K562 (cell line): ENCODE data around the gene KLK7. TPM values are rescaled to one million over a fixed set of nuclear protein-coding genes. Genes with fewer than 3 reads are reported as not detected.
A peak's percentile ranks its signal among the peaks of the same experiment; 100 is the strongest.

ENCODE experiments used
- ATAC-seq: fragments of 200-7000 bp; cut with Tn5 transposase; 3 replicates; pipeline ENCODE4 v1.9.1; 2020; ENCODE audit warnings: moderate library complexity
- BruUV-seq: library from RNA; stranded (reverse); fragments of 400-500 nt; replicated peaks from 2 replicates; lab custom pipeline; 2021; lab: Mats Ljungman, UMichigan
- CTCF ChIA-PET: fragments of 300-600 bp; formaldehyde crosslinking; extraction: SDS; loops from one replicate; lab custom pipeline; 2021; ENCODE audit warnings: low intra/inter-chr PET ratio; lab: Yijun Ruan, JAX
- POLR2A ChIA-PET: fragments of 300-600, 350-650 bp; sonication (Branson Sonifier 250); formaldehyde crosslinking; extraction: SDS; loops from one replicate; lab custom pipeline; 2021; ENCODE audit warnings: antibody characterized with exemption, inconsistent platforms; lab: Yijun Ruan, JAX
- DNase-seq, 4 experiments: peaks; one replicate each; pipeline versions ENCODE4 v3.0.0 to v3.0.0-alpha.2; 2011 to 2018; ENCODE audit warnings: low spot score in 3 of 4, mixed read lengths in 3 of 4; ENCODE audit errors: extremely low read depth in 1 of 4
- FAIRE-seq: peaks from 2 replicates; lab custom pipeline; 2011; peaks lifted over from hg19 to GRCh38; lab: Jason Lieb, UNC
- H2AFZ ChIP-seq: 2 replicates; pipeline ENCODE4 v1.6.0; 2011; ENCODE audit warnings: low read depth, low read length, control low read depth, inconsistent platforms
- H3K27ac ChIP-seq: fragments of 200-600 bp; 3 replicates; pipeline ENCODE4 v1.8.0; 2011; ENCODE audit warnings: low read depth, mild to moderate bottlenecking, control low read depth, inconsistent platforms, low read length, moderate library complexity, mixed read lengths; ENCODE audit errors: extremely low read depth
- H3K27me3 ChIP-seq, 2 experiments: fragments of 300-600 bp in 1 of 2; 2 replicates in 1 of 2; 3 replicates in 1 of 2; pipeline versions ENCODE4 v1.6.0 to v1.8.0; 2011; ENCODE audit warnings: inconsistent platforms in 2 of 2, low read length in 2 of 2, mild to moderate bottlenecking in 1 of 2, mixed read lengths in 1 of 2, moderate library complexity in 1 of 2; ENCODE audit not compliant: control insufficient read depth in 2 of 2, insufficient read depth in 2 of 2
- H3K36me3 ChIP-seq: fragments of 300-600 bp; 3 replicates; pipeline ENCODE4 v1.8.0; 2011; ENCODE audit warnings: mild to moderate bottlenecking, low read length, inconsistent platforms; ENCODE audit not compliant: control insufficient read depth, insufficient read depth
- H3K4me1 ChIP-seq, 2 experiments: fragments of 200-600 bp in 1 of 2; replicated peaks in 1 of 2; 2 replicates in 1 of 2; 3 replicates in 1 of 2; pipeline versions ENCODE4 v1.5.1 to v1.8.0; 2011; ENCODE audit warnings: inconsistent platforms in 2 of 2, low read length in 2 of 2, mild to moderate bottlenecking in 1 of 2, mixed read lengths in 1 of 2, moderate library complexity in 1 of 2; ENCODE audit not compliant: control insufficient read depth in 2 of 2, insufficient read depth in 2 of 2
- H3K4me2 ChIP-seq: 2 replicates; pipeline ENCODE4 v1.6.1; 2011; ENCODE audit warnings: low read length, control low read depth, inconsistent platforms, mixed read lengths; ENCODE audit not compliant: insufficient read depth
- H3K4me3 ChIP-seq: fragments of 200-600 bp; sonication (generic), shearing (Covaris generic); 2 replicates; pipeline ENCODE4 v1.5.1; 2016; ENCODE audit warnings: control low read depth, inconsistent platforms
- H3K79me2 ChIP-seq: fragments of 200-600 bp; 3 replicates; pipeline ENCODE4 v1.8.0; 2011; ENCODE audit warnings: low read length, inconsistent platforms; ENCODE audit not compliant: control insufficient read depth, insufficient read depth
- H3K9ac ChIP-seq, 2 experiments: 2 replicates each; pipeline versions ENCODE4 v1.6.0 to v1.6.1; 2011; ENCODE audit warnings: low read depth in 2 of 2, low read length in 2 of 2, control low read depth in 1 of 2, inconsistent platforms in 1 of 2, mild to moderate bottlenecking in 1 of 2, mixed read lengths in 1 of 2; ENCODE audit not compliant: insufficient read depth in 1 of 2
- H3K9me1 ChIP-seq: one replicate; pipeline ENCODE4 v1.6.0; 2011; ENCODE audit warnings: inconsistent platforms, mild to moderate bottlenecking, low read length, moderate library complexity; ENCODE audit not compliant: control insufficient read depth, insufficient read depth
- H3K9me3 ChIP-seq: replicated peaks from 2 replicates; pipeline ENCODE4 v1.5.1; 2011; ENCODE audit warnings: low read depth, low read length, inconsistent platforms; ENCODE audit not compliant: control insufficient read depth, insufficient read depth
- H4K20me1 ChIP-seq: replicated peaks from 2 replicates; pipeline ENCODE4 v1.6.1; 2011; ENCODE audit warnings: low read length, inconsistent platforms, mixed read lengths; ENCODE audit not compliant: control insufficient read depth, insufficient read depth
- ADNP ChIP-seq: fragments of 200-800 bp; sonication (Bioruptor generic); IDR thresholded peaks from 2 replicates; pipeline ENCODE4 v1.6.1; 2016; ENCODE audit warnings: missing genetic modification characterization, missing compliant biosample characterization
- BCOR ChIP-seq: fragments of 450-650 bp; IDR thresholded peaks from 2 replicates; pipeline ENCODE4 v1.6.1; 2016
- CCAR2 ChIP-seq: fragments of 200-400 bp; formaldehyde crosslinking; IDR thresholded peaks from 2 replicates; pipeline ENCODE4 v1.6.1; 2017; ENCODE audit warnings: mild to moderate bottlenecking, low read depth, low read length
- HDAC2 ChIP-seq: fragments of 450-650 bp; IDR thresholded peaks from 2 replicates; pipeline ENCODE4 v1.6.1; 2016; ENCODE audit warnings: mild to moderate bottlenecking
- HDAC3 ChIP-seq: fragments of 450-650 bp; IDR thresholded peaks from 2 replicates; pipeline ENCODE4 v1.6.1; 2018; ENCODE audit warnings: borderline replicate concordance, mild to moderate bottlenecking, moderate library complexity; ENCODE audit not compliant: partially characterized antibody
- HDGF ChIP-seq: fragments of 450-650 bp; IDR thresholded peaks from 2 replicates; pipeline ENCODE4 v1.6.1; 2016
- KDM1A ChIP-seq, 2 experiments: fragments of 450-650 bp; IDR thresholded peaks; 2 replicates each; pipeline ENCODE4 v1.6.1; 2016; ENCODE audit warnings: mild to moderate bottlenecking in 2 of 2
- NR1H2 ChIP-seq: sonication (generic); formaldehyde crosslinking; IDR thresholded peaks from 2 replicates; pipeline ENCODE4 v1.4.0; 2020; ENCODE audit warnings: mild to moderate bottlenecking, missing genetic modification reagents
- POLR2B ChIP-seq: fragments of 450-650 bp; IDR thresholded peaks from 2 replicates; pipeline ENCODE4 v1.6.1; 2018; ENCODE audit warnings: low read depth; ENCODE audit not compliant: partially characterized antibody
- RBM25 ChIP-seq: fragments of 200-400 bp; formaldehyde crosslinking; IDR thresholded peaks from 2 replicates; pipeline ENCODE4 v1.6.1; 2018; ENCODE audit warnings: low read length, low read depth, moderate library complexity; ENCODE audit not compliant: severe bottlenecking
- SMARCA5 ChIP-seq: fragments of 450-650 bp; IDR thresholded peaks from 2 replicates; pipeline ENCODE4 v1.6.1; 2016
- ZBTB7A ChIP-seq: IDR thresholded peaks from 2 replicates; pipeline ENCODE4 v1.6.1; 2011; ENCODE audit warnings: low read depth, mild to moderate bottlenecking, low read length, moderate library complexity, borderline replicate concordance; ENCODE audit not compliant: control insufficient read depth
- ZFP36 ChIP-seq: fragments of 150-350 bp; IDR thresholded peaks from 2 replicates; pipeline ENCODE4 v1.6.1; 2018; ENCODE audit warnings: low read length, low read depth; ENCODE audit not compliant: partially characterized antibody
- ZNF583 ChIP-seq: fragments of 250-450 bp; sonication (Bioruptor Pico); IDR thresholded peaks from 2 replicates; pipeline ENCODE4 v1.4.0; 2020
- ZNF586 ChIP-seq: fragments of 450-650 bp; formaldehyde crosslinking; conservative IDR thresholded peaks from 2 replicates; pipeline ENCODE4 v1.4.0; 2020; ENCODE audit warnings: mild to moderate bottlenecking, moderate library complexity
- ZNF785 ChIP-seq: fragments of 250-450 bp; sonication (Bioruptor Pico); IDR thresholded peaks from 2 replicates; pipeline ENCODE4 v1.4.0; 2020; ENCODE audit warnings: mild to moderate bottlenecking
- WGBS: fragments of 100-300 bp; shearing (Covaris generic); methylation state at CpG from one replicate; pipeline ENCODE4 v1.1.6; 2016; ENCODE audit warnings: low coverage, mixed read lengths; ENCODE audit not compliant: insufficient coverage; ENCODE audit errors: missing lambda C conversion rate; 5-methylcytosine and 5-hydroxymethylcytosine counted together
- in situ Hi-C: fragments of 300-500 bp; cut with MboI; formaldehyde crosslinking; loops from 4 replicates; pipeline ENCODE4 v1.15.0; 2018; ENCODE audit warnings: inconsistent platforms, mixed read lengths
- intact Hi-C: fragments of 100-400 bp; cut with micrococcal nuclease; formaldehyde crosslinking; loops from 2 replicates; pipeline ENCODE4 v1.14.2; 2022
- polyA plus RNA-seq, 8 experiments: library from polyadenylated mRNA; depleted of rRNA in 4 of 8; stranded (reverse) in 5 of 8; unstranded in 3 of 8; fragments of >200 nt; fragmentation: Nextera tagmentation in 2 of 8; fragmentation: Illumina TruSeq in 1 of 8; extraction: Ambion mirVana in 2 of 8; extraction: Trizol in 1 of 8; gene quantifications; 2 replicates each; pipeline versions ENCODE4 v1.2.1 to v1.2.3, GENCODE V29; 2011 to 2014; ENCODE audit warnings: inconsistent platforms in 1 of 8, missing spikeins in 1 of 8
- total RNA-seq, 7 experiments: library from RNA; depleted of rRNA in 6 of 7; stranded (reverse); fragments of >200 nt in 6 of 7; fragmentation: Illumina TruSeq in 2 of 7; extraction: Trizol in 2 of 7; gene quantifications; 2 replicates each; pipeline versions ENCODE4 v1.2.1 to v1.2.3, GENCODE V29; 2011 to 2021; ENCODE audit warnings: low replicate concordance in 1 of 7
- TF ChIP-seq, protein P1 (sequence below), 2 experiments: fragments of 450-650 bp; IDR thresholded peaks; 2 replicates each; pipeline ENCODE4 v1.6.1; 2016
- TF ChIP-seq, protein P2 (sequence below): fragments of 450-650 bp; IDR thresholded peaks from 2 replicates; pipeline ENCODE4 v1.6.1; 2016
- TF ChIP-seq, protein P3 (sequence below): fragments of 200-400 bp; formaldehyde crosslinking; IDR thresholded peaks from 2 replicates; pipeline ENCODE4 v1.6.1; 2017; ENCODE audit warnings: mild to moderate bottlenecking, low read depth, low read length, moderate library complexity

The KLK7 gene
- total and polyA plus RNA-seq, 9 of the 15 experiments (the other 6 are each of a cell fraction or from before 2014, with no cell fraction given) = 0.03 TPM; not detected in 8

DNA sequence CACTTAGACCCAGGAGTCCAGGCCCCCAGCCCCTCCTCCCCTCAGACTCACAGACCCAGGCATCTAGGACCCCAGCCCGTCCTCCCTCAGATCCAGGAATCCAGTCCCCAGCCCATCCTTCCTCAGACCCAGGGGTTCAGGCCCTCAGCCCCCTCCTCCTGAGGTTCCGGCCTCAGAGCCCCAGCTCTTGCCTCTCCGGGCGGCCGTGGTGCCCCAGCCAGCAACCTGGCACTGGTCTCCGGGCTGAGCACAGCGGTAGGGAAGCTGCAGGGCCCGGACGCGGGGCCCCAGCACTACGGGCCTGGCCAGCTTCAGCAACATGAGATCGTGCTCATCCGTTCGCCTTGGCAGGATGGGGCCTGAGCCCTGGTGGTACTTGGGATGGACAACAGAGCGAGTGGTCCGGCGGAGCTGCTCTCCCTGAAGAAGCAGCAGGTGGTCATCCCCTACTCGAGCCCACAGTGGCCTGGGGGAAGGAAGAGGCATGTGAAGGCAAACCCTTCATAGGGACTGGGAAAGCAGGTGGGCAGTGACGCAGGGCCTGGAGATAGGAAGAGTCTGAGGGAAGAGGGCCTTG lies 32.1 kb upstream of the KLK7 start (continued):
- no peak for TF ChIP-seq ZNF583 (CRISPR knock-in tag)
- TF ChIP-seq CCAR2 = no peak
- no peak for TF ChIP-seq SMARCA5
- TF ChIP-seq, protein P1, sequence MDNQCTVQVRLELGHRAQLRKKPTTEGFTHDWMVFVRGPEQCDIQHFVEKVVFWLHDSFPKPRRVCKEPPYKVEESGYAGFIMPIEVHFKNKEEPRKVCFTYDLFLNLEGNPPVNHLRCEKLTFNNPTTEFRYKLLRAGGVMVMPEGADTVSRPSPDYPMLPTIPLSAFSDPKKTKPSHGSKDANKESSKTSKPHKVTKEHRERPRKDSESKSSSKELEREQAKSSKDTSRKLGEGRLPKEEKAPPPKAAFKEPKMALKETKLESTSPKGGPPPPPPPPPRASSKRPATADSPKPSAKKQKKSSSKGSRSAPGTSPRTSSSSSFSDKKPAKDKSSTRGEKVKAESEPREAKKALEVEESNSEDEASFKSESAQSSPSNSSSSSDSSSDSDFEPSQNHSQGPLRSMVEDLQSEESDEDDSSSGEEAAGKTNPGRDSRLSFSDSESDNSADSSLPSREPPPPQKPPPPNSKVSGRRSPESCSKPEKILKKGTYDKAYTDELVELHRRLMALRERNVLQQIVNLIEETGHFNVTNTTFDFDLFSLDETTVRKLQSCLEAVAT (IDR thresholded peaks at IDR 0.05) = no peak
- TF ChIP-seq NR1H2 (CRISPR knock-in tag) = no peak
- no peak for TF ChIP-seq ZNF586 (CRISPR knock-in tag)

DNA sequence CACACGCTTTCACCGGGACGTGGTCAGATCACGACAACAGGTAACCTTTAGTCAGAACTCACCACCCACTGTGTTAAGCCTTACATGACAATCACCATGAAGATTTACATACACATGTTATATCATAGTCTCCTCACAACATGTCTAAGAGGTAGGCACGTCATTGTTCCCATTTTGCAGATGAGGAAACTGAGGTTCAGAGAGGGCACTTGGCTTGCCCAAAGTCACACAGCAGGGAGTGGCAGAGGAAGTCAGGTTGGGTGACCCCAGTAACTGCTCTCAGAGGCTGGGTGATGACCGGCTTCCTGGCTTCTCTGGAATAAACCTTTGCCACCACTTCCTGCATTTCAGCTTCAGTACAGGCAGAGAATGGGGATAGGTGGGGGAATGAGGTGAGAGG lies 30.5 kb upstream of the KLK7 start:
- Histone ChIP-seq H3K4me3 (no peak overlapping the region), H3K36me3 (no peaks in the 10 kb centered on the region), H4K20me1 (peaks cover 2% of the 10 kb centered on the region; the same call in 1 of the 2 replicates), H2AFZ (no peak overlapping the region), H3K9me1 (no peaks in the 10 kb centered on the region), H3K9ac (no peak overlapping the region), H3K4me1 (peaks cover 0 to 19% of the 10 kb centered on the region in 2 experiments; a peak in 3 of 5 replicates), H3K79me2 (no peaks in the 10 kb centered on the region), H3K27ac (no peak overlapping the region), H3K4me2 (no peak overlapping the region), H3K27me3 (peaks cover 8 to 56% of the 10 kb centered on the region in 2 experiments; a peak in 4 of 5 replicates), H3K9me3 (no peaks in the 10 kb centered on the region)
- POLR2A ChIA-PET = interaction anchor here (0.9 to 1.2 kb wide), 2 partner anchors 12 to 27 kb away, joined by 3 to 4 read pairs; no protein-coding TSS in a partner anchor
- intact Hi-C loops = no loop called here
- CTCF ChIA-PET = no interaction called here
- FAIRE-seq = no peak
- ATAC-seq = no peak
- 5% methylated on average over 6 of the region's 6 CpGs for WGBS
- no peak for DNase-seq
- BruUV-seq = no TSS peak
- in situ Hi-C loops = no loop called here
- TF ChIP-seq BCOR (peak; percentile 88), POLR2B (no peak), ZBTB7A (no peak), RBM25 (peak; percentile 92), HDAC2 (peak; percentile 38; the same call in 1 of the 2 replicates), ZNF785 (CRISPR knock-in tag) (no peak), ZFP36 (peak; percentile 65), HDAC3 (no peak), KDM1A (IDR thresholded peaks at IDR 0.05) (peak in 1 of 2 experiments; percentile 68; a peak in 2 of 4 replicates), SMARCA5 (peak; percentile 86), ADNP (tag) (peak; percentile 60; the same call in 1 of the 2 replicates), HDGF (no peak)
- TF ChIP-seq, protein P2, sequence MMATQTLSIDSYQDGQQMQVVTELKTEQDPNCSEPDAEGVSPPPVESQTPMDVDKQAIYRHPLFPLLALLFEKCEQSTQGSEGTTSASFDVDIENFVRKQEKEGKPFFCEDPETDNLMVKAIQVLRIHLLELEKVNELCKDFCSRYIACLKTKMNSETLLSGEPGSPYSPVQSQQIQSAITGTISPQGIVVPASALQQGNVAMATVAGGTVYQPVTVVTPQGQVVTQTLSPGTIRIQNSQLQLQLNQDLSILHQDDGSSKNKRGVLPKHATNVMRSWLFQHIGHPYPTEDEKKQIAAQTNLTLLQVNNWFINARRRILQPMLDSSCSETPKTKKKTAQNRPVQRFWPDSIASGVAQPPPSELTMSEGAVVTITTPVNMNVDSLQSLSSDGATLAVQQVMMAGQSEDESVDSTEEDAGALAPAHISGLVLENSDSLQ = no peak
- TF ChIP-seq, protein P3, sequence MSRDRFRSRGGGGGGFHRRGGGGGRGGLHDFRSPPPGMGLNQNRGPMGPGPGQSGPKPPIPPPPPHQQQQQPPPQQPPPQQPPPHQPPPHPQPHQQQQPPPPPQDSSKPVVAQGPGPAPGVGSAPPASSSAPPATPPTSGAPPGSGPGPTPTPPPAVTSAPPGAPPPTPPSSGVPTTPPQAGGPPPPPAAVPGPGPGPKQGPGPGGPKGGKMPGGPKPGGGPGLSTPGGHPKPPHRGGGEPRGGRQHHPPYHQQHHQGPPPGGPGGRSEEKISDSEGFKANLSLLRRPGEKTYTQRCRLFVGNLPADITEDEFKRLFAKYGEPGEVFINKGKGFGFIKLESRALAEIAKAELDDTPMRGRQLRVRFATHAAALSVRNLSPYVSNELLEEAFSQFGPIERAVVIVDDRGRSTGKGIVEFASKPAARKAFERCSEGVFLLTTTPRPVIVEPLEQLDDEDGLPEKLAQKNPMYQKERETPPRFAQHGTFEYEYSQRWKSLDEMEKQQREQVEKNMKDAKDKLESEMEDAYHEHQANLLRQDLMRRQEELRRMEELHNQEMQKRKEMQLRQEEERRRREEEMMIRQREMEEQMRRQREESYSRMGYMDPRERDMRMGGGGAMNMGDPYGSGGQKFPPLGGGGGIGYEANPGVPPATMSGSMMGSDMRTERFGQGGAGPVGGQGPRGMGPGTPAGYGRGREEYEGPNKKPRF = no peak
